Measurements from ENCODE around the gene MBNL2. TPM values are rescaled to one million over a fixed set of nuclear protein-coding genes. Genes with fewer than 3 reads are reported as not detected.

The MBNL2 gene
- total and polyA plus RNA-seq, 10 of the 15 experiments (the other 5 are each of a cell fraction or from before 2014, with no cell fraction given) = 1.6 to 9.7 (median 6.7) TPM

DNA sequence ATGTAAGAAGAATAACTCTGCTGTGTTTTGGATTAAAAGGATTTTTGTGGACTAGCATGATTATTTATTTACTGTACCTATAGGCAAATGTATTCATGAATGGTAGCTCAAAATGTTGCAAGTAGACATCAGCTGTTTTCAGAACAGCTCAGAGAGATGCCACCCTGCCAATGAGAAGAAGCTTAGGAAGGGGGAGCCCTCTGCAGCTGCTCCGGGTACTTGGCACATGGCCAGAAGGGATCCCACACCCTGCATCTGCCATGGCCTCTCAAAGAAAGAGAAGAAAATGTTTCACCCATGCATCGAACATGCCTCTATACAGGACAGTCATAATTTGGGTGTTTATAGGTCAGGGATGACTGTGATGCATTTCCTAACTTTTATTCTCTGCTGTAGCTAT lies 30.5 kb upstream of the MBNL2 start:
- Histone ChIP-seq H3K4me3 (no peak overlapping the region), H3K36me3 (ENCODE audit: control insufficient read depth in 2 of 2, insufficient read depth in 2 of 2, low read length in 1 of 2) (no peaks in the 10 kb centered on the region), H3K4me1 (ENCODE audit: control insufficient read depth, insufficient read depth, low read length) (no peaks in the 10 kb centered on the region), H3K27me3 (replicated peaks in 1 of 2; ENCODE audit: control insufficient read depth in 2 of 2, insufficient read depth in 2 of 2, low read length in 1 of 2) (no peaks in the 10 kb centered on the region; a peak in 1 of 4 replicates), H3K4me2 (ENCODE audit: control insufficient read depth, insufficient read depth) (no peak overlapping the region), H4K20me1 (ENCODE audit: control insufficient read depth, insufficient read depth) (no peaks in the 10 kb centered on the region), H3K9me3 (replicated peaks; ENCODE audit: control insufficient read depth, insufficient read depth, low read length) (no peaks in the 10 kb centered on the region; the same call in 2 of the 3 replicates), H2AFZ (ENCODE audit: control insufficient read depth, low read depth, low read length) (no peak overlapping the region), H3K9ac (ENCODE audit: control insufficient read depth, insufficient read depth, low read length) (no peak overlapping the region), H3K27ac (ENCODE audit: control insufficient read depth, insufficient read depth) (no peak overlapping the region), H3K79me2 (ENCODE audit: control insufficient read depth, insufficient read depth, low read length) (no peaks in the 10 kb centered on the region)
- intact Hi-C loops (cut with micrococcal nuclease; ENCODE audit: unreplicated experiment) (no loop called here), in situ Hi-C loops (cut with MboI) (no loop called here)
- BruUV-seq (replicated peaks) = no TSS peak
- POLR2A ChIA-PET = no interaction called here
- RAD21 ChIA-PET (ENCODE audit: unreplicated experiment) = interaction anchor here (0.6 to 1.8 kb wide), 3 partner anchors 31 to 94 kb away, joined by 3 to 9 read pairs (median 3); no protein-coding TSS in a partner anchor
- CTCF ChIA-PET = interaction anchor here (0.6 to 1.8 kb wide), 4 partner anchors 10 to 1722 kb away, joined by 3 to 8 read pairs (median 4); no protein-coding TSS in a partner anchor
- no peak for TF ChIP-seq KLF5 (IDR thresholded peaks at IDR 0.05; ENCODE audit: partially characterized antibody)
- no peak for TF ChIP-seq MAX (IDR thresholded peaks at IDR 0.05; ENCODE audit: low read depth, low read length)
- TF ChIP-seq ETV6 (conservative IDR thresholded peaks at IDR 0.05 in 1 of 2, IDR thresholded peaks at IDR 0.05 in 1 of 2; ENCODE audit: borderline replicate concordance in 1 of 2, low read depth in 1 of 2) = no peak
- DNase-seq (ENCODE audit: low read depth, low spot score) = no peak
- no peak for FAIRE-seq
- 0% methylated on average over 2 of the region's 2 CpGs for WGBS (ENCODE audit: insufficient coverage, insufficient replicate concordance, low lambda C conversion rate, missing lambda C conversion rate)
- SMC1A ChIA-PET (ENCODE audit: uncharacterized antibody, unreplicated experiment) = interaction anchor here (1.1 to 1.3 kb wide), 3 partner anchors 30 to 153 kb away, joined by 3 to 4 read pairs (median 4); no protein-coding TSS in a partner anchor
- no peak for ATAC-seq

DNA sequence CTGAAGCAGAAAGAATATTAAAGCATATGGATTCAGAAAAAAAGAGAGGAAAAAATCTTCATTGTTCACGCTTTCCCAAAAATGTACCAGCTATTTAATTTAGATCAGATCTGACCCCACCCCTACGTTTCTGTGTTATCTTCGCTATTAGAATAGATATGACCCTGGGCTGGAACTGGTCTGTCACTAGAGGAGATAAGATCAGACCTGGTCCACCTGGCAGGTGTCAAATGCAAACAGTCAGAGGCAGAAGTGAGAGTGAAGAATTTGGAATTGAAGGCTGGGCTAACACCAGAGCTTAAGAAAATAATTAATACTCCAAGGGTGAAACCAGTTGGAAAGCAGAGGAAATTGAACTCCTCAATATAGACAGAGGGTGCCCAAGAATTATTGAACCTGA lies 30.0 kb upstream of the MBNL2 start:
- Histone ChIP-seq H3K36me3 (ENCODE audit: control insufficient read depth in 2 of 2, insufficient read depth in 2 of 2, low read length in 1 of 2) (no peaks in the 10 kb centered on the region), H3K27me3 (replicated peaks in 1 of 2; ENCODE audit: control insufficient read depth in 2 of 2, insufficient read depth in 2 of 2, low read length in 1 of 2) (no peaks in the 10 kb centered on the region; a peak in 1 of 4 replicates), H3K4me3 (no peak overlapping the region), H3K4me2 (ENCODE audit: control insufficient read depth, insufficient read depth) (no peak overlapping the region), H3K79me2 (ENCODE audit: control insufficient read depth, insufficient read depth, low read length) (no peaks in the 10 kb centered on the region), H3K9ac (ENCODE audit: control insufficient read depth, insufficient read depth, low read length) (no peak overlapping the region), H3K9me3 (replicated peaks; ENCODE audit: control insufficient read depth, insufficient read depth, low read length) (no peaks in the 10 kb centered on the region; the same call in 2 of the 3 replicates), H4K20me1 (ENCODE audit: control insufficient read depth, insufficient read depth) (no peaks in the 10 kb centered on the region), H3K4me1 (ENCODE audit: control insufficient read depth, insufficient read depth, low read length) (no peaks in the 10 kb centered on the region), H2AFZ (ENCODE audit: control insufficient read depth, low read depth, low read length) (no peak overlapping the region), H3K27ac (ENCODE audit: control insufficient read depth, insufficient read depth) (no peak overlapping the region)
- ATAC-seq (no peak), DNase-seq (ENCODE audit: low read depth, low spot score) (no peak), FAIRE-seq (no peak)
- ChIA-PET POLR2A (no interaction called here), SMC1A (ENCODE audit: uncharacterized antibody, unreplicated experiment) (interaction anchor here (1.1 to 1.3 kb wide), 3 partner anchors 30 to 152 kb away, joined by 3 to 4 read pairs (median 4); no protein-coding TSS in a partner anchor), RAD21 (ENCODE audit: unreplicated experiment) (interaction anchor here (1.2 to 1.8 kb wide), 2 partner anchors 31 to 83 kb away, joined by 3 to 9 read pairs; no protein-coding TSS in a partner anchor), CTCF (interaction anchor here (1.8 kb wide), 1 partner anchor 167 kb away, joined by 8 read pairs; no protein-coding TSS in a partner anchor)
- in situ Hi-C loops (cut with MboI) (no loop called here), intact Hi-C loops (cut with micrococcal nuclease; ENCODE audit: unreplicated experiment) (no loop called here)
- no TSS peak for BruUV-seq (replicated peaks)
- WGBS (ENCODE audit: insufficient coverage, insufficient replicate concordance, low lambda C conversion rate, missing lambda C conversion rate) = 32% methylated on average over 3 of the region's 3 CpGs
- TF ChIP-seq, protein P1, sequence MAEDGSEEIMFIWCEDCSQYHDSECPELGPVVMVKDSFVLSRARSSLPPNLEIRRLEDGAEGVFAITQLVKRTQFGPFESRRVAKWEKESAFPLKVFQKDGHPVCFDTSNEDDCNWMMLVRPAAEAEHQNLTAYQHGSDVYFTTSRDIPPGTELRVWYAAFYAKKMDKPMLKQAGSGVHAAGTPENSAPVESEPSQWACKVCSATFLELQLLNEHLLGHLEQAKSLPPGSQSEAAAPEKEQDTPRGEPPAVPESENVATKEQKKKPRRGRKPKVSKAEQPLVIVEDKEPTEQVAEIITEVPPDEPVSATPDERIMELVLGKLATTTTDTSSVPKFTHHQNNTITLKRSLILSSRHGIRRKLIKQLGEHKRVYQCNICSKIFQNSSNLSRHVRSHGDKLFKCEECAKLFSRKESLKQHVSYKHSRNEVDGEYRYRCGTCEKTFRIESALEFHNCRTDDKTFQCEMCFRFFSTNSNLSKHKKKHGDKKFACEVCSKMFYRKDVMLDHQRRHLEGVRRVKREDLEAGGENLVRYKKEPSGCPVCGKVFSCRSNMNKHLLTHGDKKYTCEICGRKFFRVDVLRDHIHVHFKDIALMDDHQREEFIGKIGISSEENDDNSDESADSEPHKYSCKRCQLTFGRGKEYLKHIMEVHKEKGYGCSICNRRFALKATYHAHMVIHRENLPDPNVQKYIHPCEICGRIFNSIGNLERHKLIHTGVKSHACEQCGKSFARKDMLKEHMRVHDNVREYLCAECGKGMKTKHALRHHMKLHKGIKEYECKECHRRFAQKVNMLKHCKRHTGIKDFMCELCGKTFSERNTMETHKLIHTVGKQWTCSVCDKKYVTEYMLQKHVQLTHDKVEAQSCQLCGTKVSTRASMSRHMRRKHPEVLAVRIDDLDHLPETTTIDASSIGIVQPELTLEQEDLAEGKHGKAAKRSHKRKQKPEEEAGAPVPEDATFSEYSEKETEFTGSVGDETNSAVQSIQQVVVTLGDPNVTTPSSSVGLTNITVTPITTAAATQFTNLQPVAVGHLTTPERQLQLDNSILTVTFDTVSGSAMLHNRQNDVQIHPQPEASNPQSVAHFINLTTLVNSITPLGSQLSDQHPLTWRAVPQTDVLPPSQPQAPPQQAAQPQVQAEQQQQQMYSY (CRISPR knock-in tag; IDR thresholded peaks at IDR 0.05) = no peak
- TF ChIP-seq MEF2A (IDR thresholded peaks at IDR 0.05; ENCODE audit: insufficient read depth, low read depth, low read length) = no peak
- TF ChIP-seq NFYB (IDR thresholded peaks at IDR 0.05; ENCODE audit: insufficient read depth, low read depth, low read length) = no peak

Measured in GM12878 (cell line).